GM18907 (cell line): ENCODE data around the gene MYO5A.
"Not testable (repeated sequence)": the region's sequence is repeated elsewhere in the genome, so short reads cannot be mapped to it uniquely, and the experiment has no call there.

ENCODE experiments used
- ATAC-seq: cut with Tn5 transposase; IDR thresholded peaks from one replicate; pipeline ENCODE4 v1.9.1; 2021; ENCODE audit warnings: mild to moderate bottlenecking, moderate library complexity; ENCODE audit not compliant: unreplicated experiment

Gene MYO5A

DNA sequence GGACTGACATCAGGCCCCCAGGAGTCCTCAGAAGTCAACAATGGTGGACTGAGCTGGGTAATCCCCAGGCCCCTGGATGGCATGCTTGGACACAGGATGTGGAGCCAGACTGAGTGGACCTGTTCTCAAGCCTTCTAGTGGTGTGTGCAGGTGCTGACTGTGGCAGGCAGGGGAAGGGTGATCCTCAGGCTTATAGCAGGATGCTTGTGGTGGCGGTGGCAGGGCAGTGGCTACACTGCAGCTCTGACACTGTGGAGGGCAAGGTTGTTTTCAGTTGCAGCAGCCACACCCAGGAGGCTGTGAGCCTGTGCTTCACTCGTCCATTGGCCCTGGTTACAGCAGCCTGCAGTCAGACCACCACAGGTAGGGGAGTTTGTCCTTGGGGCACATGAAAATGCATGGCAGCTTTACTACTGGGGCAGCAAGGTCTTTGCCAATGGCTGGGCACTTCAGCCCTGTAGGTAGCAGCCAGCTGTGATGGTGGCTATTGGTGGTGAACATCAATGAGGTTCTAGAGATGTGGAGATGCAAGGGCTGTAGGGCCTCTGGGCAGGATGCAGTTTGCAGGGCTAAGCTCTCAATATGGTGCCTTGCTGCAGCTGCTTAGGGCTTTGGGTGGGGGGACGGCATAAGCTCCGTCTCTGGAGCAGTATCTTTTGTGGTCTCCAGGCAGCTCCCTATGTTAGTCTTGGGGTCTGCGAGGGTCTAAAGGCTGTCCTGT lies 17.5 kb upstream of the MYO5A start:
- no peak for ATAC-seq

DNA sequence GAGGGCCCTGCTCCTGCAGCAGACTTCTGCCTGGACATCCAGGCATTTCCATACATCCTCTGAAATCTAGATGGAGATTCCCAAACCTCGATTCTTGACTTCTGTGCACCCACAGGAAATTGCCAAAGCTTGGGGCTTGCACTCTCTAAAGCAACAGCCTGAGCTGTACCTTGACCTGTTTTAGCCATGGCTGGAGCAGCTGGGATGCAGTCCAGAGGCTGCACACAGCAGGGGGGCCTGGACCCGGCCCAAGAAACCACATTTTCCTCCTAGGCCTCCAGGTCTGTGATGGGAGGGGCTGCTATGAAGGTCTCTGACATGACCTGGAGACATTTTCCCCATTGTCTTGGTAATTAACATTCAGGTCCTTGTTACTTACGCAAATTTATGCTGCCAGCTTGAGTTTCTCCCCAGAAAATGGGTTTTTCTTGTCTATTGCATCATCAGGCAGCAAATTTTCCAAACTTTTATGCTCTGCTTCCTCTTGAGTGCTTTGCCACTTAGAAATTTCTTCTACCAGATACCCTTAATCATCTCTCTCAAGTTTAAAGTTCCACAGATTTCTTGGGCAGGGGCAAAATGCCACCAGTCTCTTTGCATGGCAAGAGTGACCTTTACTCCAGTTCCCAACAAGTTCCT lies 11.8 kb upstream of the MYO5A start:
- ATAC-seq, result no peak

DNA sequence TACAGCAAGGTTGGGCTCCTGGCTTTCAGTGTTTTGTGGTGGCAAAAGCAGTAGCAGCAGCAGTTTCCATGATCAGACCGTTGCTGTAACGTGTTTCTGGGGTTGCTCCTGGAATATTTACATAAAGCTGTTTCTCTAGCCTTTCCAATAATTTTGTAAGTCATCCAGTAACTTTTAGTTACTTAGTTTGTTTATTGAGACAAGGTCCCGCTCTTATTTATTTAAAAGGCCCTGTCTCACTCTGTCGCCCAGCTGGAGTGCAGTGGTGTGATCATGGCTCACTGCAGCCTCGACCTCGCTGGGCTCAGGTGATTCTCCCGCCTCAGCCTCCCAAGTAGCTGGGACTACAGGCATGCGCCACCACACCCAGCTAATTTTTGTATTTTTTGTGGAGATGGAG lies 8.8 kb upstream of the MYO5A start:
- ATAC-seq, result no peak

DNA sequence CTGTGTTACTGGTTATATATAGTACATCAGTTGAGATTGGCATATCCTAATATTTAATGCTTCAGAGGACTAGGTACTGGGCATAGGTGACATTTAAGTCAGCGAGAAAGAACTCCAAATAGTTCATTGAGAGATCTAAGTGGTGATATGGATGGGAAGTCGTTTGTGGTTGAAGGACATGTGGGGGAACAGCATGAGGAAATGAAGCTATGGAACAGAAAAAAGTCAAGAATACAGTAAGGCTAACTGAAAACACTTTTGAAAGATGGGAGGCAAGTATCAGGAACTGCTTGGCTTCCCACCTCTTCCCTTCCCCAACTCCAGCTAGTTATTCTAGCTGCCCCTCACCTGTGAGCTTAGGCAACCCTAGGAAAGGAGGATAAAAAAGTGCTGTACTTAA lies 3.7 kb upstream of the MYO5A start:
- ATAC-seq, result no peak

DNA sequence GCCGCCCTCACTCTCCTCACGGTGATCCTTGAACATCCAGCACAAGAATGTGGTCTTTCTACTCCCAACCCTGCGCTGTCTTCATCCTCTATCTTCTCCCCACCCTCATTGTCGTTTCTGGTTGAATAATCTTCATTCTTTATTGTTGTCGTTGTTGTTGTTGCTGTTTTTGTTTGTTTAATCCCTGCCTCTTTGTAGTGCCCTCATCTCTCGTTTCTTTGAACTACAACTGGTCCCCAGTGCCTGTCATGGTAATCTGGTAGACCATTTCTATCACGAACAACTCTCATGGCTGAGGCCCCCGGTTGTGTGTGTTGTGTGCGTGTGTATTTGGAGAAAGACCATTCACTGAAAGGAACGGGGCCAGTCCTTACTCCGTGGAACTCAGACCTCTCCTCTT lies 1.3 kb upstream of the MYO5A start:
- ATAC-seq, result no peak

DNA sequence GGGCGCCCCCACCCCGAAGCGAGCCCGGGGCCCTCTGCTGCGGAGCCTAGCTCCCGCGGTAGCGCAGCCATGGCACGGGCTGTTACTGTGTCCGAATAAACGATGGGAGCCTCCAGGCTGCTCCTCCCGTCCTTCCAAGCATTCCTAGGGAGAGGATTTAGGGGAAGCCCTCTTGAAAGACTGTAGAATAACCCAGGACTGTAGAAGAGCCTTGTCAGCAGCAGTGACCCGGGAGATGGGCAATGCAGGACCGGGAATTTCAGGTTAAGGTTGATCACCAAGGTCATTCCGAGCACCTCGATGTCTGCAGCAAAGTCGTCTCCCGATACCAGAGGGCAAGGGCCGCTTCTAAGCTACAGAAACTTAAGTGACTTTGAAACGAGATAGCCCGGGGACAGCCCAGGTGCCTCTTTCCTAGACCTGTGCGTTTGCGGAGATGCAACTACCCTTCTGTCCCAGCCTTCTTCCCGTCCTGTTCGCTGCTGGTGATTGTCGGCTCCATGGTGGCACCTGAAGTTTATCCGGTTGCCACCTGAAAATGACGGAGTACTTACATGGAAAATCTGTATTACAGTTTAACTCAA lies 753 bp upstream of the MYO5A start:
- ATAC-seq, result peak; percentile 18

DNA sequence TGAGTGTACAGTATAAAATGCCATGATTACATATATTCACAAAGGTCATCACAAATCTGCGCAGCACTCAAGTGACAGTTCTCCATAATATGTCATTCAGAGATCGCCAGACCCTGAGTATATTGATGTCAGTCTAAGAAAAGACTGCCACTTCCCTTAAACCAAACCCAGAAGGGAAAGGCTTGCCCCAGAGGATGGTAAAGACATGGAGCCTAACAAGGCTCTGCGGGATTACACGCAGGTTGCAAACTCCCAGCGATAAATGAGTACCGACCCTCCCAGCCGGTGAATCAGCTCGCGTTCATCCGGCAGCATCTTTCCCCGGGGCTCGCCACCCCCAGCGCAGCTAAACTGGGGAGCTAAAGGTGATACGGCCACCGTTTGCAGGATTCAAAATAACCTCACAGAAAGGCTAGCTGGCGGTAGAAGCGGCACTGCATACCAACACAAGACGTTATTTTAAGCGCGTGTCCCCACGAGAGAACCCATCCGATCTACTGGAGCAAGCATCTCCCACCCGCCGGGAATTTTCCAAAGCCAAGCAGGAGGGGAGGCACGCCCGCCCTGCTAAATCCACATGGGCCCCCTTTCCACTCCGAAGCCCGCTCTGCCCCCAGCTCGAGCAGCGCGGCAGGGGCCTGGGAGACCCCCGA lies 643 bp downstream of the MYO5A start:
- peak; percentile 3 for ATAC-seq

DNA sequence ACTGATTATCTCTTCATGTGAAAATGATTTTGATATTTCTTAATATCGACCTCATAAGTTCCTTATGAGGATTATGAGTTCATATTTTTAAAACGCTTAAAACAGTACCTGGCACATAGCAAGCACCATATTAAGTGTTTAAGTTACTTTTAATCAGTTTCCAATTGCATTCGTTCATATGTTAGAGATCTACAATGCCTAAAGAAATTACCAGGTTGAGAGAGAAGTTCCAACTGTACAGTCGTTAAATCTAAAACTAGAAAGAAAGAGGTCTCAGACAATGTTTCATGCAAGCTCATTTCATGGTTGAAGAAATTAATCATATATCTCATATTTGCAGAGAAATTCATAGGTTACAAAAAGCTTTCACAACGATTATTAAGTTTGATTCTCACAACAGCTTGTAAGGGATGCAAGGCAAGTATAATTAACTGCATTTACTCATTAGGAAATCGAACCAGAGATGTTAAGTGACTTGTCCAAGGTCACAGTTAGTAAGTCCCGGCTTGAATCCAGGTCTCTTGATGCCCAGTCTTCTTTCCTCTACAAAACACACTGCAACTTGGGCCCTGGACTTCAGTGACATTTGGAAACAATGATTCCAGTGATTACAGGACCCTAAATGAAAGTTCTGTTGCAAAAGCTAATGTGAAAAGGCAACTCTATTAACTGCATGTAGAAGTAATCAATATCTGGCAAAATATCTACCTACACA lies 1.3 kb downstream of the MYO5A start:
- ATAC-seq, result no peak

DNA sequence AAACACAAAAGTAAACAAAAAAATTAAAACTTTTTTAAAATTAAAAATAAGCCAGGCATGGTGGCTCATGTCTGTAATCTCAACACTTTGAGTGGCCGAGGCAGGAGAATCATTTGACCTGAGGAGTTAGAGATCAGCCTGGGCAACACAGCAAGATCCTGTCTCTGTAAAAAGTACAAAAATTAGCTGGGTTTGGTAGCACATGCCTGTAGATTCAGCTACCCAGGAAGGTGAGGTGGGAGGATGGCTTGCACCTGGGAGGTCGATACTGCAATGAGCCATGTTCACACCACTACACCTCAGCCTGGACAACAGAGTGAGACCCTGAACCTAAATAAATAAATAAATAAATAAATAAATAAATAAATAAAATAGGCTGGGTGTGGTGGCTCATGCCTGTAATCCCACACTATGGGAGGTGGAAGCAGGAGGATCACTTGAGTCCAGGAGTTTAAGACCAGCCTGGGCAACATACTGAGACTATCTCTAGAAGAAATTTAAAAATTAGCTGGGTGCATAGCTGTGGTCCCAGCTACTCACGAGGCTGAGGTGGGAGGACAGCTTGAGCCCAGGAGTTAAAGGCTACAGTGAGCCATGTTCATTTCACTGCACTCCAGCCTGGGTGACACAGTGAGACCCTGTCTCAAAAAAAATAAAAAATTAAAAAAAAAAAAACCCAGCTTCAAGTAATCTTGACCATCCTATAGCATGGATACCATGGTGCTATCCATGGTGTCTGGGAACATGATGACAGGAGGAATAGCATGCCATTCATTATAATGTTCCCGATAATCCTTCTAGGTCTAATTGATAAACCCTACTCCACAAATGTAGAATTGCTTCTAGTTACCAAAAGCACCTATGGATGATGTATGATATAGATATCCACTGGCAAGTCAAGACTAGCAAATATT lies 4.2 kb downstream of the MYO5A start:
- no peak for ATAC-seq

DNA sequence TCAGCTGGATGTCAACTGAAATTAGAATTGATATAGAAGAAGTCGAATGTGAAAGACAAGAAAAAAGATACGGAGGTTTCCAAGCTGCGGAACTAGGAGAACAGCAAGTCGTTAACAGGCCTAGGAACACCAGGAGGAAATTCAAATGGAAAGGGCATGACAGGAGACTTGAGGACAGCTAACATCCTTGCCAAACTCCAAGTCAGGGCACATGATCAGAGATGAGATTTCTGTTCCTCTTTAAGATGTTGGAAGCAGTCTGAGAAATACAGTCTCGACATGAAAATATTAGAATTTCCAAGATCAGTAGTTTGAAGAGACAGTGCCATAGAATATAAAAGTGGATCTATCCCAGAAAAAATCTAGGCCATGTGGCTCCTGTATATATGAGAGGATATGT lies 5.0 kb downstream of the MYO5A start:
- ATAC-seq, result no peak

DNA sequence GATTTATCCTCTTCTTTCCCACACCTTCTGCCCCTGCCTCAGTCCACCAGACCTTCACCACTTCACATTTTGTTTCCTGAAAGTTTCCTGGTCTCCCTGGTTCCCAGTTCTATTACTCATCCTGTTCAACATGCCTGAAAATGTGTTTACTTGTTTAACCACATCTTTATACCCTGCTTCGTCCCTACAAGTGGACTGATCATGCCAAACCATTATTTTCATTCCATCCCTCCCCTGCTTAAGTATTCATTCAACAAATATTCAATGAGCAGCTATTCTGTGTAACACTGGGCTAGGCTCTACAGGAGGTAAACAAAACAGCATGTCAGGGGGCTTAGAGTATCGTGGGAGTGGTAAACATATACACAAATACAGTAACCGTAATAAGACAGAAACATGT lies 5.5 kb downstream of the MYO5A start:
- ATAC-seq, result no peak

DNA sequence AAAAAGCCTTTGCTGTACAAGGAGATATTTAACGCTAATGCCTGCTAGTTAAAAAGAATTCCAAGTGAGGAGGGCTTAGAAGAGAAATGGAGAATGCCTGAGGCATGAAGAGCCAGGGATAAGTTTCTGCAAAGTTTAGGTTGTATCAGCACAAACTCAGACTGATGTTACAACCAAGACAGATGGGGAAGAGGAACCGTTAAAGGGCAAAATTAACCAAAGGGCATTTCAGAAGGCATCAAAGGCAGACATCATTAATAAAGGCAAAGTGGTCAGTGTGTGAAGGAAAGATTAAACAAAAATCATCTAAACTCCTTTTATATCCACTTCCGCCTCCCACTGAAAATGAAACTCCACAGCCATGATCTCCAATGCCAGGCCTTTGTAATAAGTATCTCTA lies 7.0 kb downstream of the MYO5A start:
- ATAC-seq, result no peak

DNA sequence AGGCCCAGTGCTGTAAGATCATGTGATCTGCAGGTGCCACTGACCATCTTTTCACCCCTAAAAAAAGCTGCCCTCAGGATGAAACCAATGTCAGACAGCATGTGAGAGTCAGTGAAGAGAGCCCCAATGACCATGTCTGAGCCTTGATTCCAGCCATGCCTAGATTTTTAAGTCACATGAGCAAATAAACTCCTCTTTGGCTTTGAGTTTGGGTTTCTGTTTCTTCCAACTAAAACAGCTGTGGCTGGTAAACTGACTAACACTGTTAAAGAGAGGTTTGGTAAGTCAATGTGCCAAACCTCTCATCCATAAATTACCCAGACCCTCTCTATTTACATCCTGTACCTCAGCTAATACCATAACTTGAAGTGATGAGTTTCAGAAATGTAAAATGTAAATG lies 8.3 kb downstream of the MYO5A start:
- no peak for ATAC-seq

DNA sequence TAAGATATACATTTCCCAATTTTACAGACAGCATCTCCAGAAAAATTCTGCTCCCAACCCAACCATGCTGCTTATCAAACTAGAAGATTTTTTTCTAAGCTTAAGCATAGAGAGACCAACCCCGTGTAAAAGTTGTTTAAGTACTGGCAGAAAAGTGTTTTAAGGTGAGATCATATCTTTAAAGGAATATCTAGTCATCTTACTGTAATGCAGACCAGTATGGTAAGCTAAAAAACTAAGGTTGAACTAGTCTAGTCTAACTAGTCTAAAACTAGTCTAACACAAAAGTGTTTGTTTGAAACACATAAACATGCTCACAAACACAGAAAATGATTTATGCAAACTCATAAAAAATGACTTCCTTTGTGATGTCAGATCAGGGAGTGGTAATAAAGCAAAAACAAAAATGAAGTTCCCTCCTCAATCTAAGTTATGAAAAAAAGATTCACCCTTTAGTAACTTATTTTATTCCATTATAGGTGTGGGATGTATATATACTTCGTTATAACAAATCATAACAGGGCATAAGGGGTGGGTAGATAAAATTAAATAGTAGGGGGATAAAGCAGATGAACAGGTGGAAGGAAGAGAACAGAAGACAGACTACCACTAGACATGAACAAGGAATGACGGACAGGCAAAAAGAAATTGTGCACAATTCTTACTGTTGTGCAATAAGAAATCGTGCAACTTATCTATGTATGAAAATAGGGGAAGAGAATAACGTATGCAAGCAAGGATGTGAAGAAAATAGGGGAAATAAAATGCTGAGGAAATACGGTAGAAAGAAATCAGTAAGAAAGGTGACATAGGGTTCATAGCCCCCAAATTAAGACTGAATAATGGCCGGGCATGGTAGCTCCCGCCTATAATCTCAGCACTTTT lies 10.0 kb downstream of the MYO5A start:
- ATAC-seq, result no peak

DNA sequence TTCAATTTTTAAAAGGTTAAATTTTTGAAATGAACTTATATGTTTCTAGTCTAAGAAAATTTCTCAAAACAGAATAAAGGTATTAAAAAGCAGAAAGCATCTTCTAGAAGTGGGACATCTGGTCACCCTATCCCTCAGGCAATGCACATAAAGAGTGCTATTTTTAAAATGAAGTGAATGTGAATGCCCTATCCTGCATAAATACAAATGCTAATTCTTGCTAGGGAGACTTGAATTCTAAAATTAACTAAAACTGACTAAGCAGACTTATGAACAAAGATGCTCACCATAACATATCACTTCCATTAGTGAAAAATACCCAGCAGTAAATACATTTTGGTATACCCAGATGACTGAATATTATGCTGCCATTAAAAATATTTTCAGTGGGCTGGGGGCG lies 11.7 kb downstream of the MYO5A start:
- ATAC-seq, result no peak

DNA sequence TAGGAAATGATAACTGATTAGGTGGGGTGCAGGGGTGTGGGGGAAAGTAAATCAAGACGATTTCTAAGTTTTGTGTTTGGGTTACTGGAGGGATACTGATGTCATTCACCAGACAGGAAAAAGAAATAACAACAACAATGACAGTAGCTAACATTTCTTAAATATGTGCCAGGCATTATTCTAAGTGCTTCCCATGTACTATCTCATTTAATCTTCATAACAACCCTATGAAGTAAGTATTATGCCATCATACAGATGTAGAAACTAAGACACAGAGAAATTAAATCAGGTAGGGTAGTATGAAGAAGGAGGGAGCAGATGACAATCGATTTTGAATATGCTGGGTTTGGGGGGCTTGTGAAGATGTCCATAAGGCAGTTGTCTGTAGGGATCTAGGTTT lies 13.3 kb downstream of the MYO5A start:
- ATAC-seq, result no peak

DNA sequence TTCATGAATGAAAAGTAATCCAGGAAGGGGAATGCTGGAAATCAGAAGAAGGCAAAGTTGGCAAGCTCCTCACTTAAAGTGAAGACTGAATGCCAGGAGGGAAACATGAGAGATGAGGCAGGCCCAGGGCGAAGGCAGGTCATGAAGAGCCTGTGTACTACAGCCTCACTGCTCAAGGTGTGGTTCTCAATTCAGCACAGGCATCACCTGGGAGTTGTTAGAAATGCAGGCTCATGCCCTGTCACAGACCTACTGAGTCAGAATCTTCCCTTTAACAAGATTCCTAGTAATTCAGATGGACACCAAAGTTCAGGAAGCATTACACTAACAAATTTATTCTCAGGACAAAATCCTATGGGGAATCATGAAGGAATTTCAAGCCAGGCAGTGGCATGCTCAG lies 14.2 kb downstream of the MYO5A start:
- no peak for ATAC-seq

DNA sequence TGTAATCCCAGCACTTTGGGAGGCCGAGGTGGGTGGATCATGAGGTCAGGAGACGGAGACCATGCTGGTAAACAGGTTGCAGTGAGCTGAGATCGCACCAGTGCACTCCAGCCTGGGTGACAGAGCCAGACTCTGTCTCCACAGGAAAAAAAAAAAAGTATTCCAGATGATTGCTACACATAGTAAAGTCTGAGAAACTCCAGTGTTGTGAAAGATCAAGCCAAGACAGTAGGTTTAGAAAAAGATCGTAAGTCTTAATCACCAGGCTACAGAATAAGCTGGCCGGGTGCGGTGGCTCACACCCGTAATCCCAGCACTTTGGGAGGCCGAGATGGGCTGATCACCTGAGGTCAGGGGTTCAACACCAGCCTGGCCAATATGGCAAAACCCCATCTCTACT lies 15.8 kb downstream of the MYO5A start:
- ATAC-seq, result not testable (repeated sequence)

DNA sequence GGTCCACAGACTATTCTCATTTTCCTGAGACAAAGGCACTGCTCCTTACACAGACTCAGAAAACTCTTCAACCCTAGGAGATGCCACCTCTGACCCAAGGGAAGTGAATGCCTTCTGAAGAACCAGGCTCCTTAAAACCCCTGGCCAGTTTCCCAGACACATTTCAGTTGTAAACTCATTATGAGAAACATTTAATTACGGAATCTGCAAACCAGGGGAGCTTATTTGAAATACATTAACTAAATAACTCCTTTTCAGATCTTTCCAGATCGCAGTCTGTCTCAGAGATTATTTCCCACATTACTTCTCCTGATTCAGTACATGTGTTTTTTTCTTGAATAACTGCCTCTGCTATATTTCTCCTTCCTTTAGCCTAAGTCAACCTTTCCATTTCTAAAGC lies 17.6 kb downstream of the MYO5A start:
- no peak for ATAC-seq
